Measurements from ENCODE around the gene TMEM164.

DNA sequence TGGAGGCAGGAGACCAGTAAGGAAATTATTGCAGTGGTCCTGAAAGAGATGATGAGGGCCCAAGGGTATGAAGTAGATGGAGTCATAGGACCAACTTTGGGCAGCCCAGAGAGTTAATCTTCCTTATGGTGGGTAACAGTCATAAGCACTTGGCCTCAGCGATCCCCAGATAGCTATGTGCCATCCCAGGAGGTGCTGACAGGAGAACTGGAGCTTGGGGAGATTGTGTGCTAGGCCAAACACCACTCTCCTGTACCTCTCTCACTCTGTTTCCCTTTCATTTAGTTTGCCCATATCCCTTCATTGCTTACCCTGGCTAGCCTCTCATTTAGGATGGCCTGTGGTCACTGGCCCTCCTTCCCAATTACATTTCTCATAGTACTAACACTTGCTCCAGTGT, 60.0 kb downstream of the TMEM164 start:
- no peak for TF ChIP-seq POLR2AphosphoS5 (IDR thresholded peaks at IDR 0.05)
- TF ChIP-seq, protein P1, sequence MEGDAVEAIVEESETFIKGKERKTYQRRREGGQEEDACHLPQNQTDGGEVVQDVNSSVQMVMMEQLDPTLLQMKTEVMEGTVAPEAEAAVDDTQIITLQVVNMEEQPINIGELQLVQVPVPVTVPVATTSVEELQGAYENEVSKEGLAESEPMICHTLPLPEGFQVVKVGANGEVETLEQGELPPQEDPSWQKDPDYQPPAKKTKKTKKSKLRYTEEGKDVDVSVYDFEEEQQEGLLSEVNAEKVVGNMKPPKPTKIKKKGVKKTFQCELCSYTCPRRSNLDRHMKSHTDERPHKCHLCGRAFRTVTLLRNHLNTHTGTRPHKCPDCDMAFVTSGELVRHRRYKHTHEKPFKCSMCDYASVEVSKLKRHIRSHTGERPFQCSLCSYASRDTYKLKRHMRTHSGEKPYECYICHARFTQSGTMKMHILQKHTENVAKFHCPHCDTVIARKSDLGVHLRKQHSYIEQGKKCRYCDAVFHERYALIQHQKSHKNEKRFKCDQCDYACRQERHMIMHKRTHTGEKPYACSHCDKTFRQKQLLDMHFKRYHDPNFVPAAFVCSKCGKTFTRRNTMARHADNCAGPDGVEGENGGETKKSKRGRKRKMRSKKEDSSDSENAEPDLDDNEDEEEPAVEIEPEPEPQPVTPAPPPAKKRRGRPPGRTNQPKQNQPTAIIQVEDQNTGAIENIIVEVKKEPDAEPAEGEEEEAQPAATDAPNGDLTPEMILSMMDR (IDR thresholded peaks at IDR 0.05), result no peak
- no peak for TF ChIP-seq EP300 (IDR thresholded peaks at IDR 0.05)
- no peak for TF ChIP-seq POLR2A (IDR thresholded peaks at IDR 0.05; ENCODE audit: low read depth)
